Endothelial cell of umbilical vein (primary cell): ENCODE measurements around the gene MED28. TPM values are rescaled to one million over a fixed set of nuclear protein-coding genes. Genes with fewer than 3 reads are reported as not detected.

Experiments
- BruUV-seq: library from RNA; stranded (reverse); fragments of 400-500 nt; replicated peaks from 2 replicates; lab custom pipeline; 2021; lab: Mats Ljungman, UMichigan
- CTCF ChIA-PET: fragments of 300-600, 350-600 bp; sonication (Branson Sonifier 250); formaldehyde crosslinking; loops from one replicate; lab custom pipeline; 2021; ENCODE audit warnings: antibody characterized with exemption, inconsistent platforms; lab: Charles Lee
- POLR2A ChIA-PET: fragments of 300-600, 350-600 bp; sonication (Branson Sonifier 250); formaldehyde crosslinking; loops from one replicate; lab custom pipeline; 2021; ENCODE audit warnings: antibody characterized with exemption, inconsistent platforms; lab: Charles Lee
- DNase-seq: peaks from one replicate; pipeline ENCODE4 v3.0.0-alpha.2; 2011; ENCODE audit warnings: low read depth, low spot score
- FAIRE-seq: peaks from 2 replicates; lab custom pipeline; 2011; peaks lifted over from hg19 to GRCh38; lab: Jason Lieb, UNC
- H2AFZ ChIP-seq: 2 replicates; pipeline ENCODE4 v1.6.0; 2012; ENCODE audit warnings: low read depth, low read length, control low read depth, inconsistent platforms
- H3K27ac ChIP-seq: 2 replicates; pipeline ENCODE4 v1.5.1; 2011; ENCODE audit warnings: low read depth, mild to moderate bottlenecking, control low read depth, low read length, moderate library complexity; ENCODE audit not compliant: insufficient read depth
- H3K27me3 ChIP-seq, 2 experiments: 2 replicates each; pipeline versions ENCODE4 v1.6.0 to v1.6.1; 2011; ENCODE audit warnings: low read length in 2 of 2, mixed read lengths in 1 of 2; ENCODE audit not compliant: control insufficient read depth in 2 of 2, insufficient read depth in 2 of 2
- H3K36me3 ChIP-seq, 2 experiments: 2 replicates in 1 of 2; 3 replicates in 1 of 2; pipeline ENCODE4 v1.5.1; 2011; ENCODE audit warnings: low read length in 2 of 2, mild to moderate bottlenecking in 1 of 2, moderate library complexity in 1 of 2; ENCODE audit not compliant: control insufficient read depth in 2 of 2, insufficient read depth in 2 of 2; ENCODE audit errors: extremely low read depth in 1 of 2
- H3K4me1 ChIP-seq: 3 replicates; pipeline ENCODE4 v1.5.1; 2011; ENCODE audit warnings: mild to moderate bottlenecking, low read length; ENCODE audit not compliant: control insufficient read depth, insufficient read depth; ENCODE audit errors: extremely low read depth
- H3K4me2 ChIP-seq: 2 replicates; pipeline ENCODE4 v1.6.1; 2011; ENCODE audit warnings: low read length, control low read depth, mixed read lengths; ENCODE audit not compliant: insufficient read depth
- H3K4me3 ChIP-seq, 3 experiments: fragments of 200-600 bp in 1 of 3; sonication (generic), shearing (Covaris generic) in 1 of 3; replicated peaks in 1 of 3; 2 replicates each; pipeline ENCODE4 v1.5.1; 2011 to 2016; ENCODE audit warnings: control low read depth in 3 of 3, low read length in 3 of 3, mild to moderate bottlenecking in 2 of 3, inconsistent platforms in 1 of 3, low read depth in 1 of 3, moderate library complexity in 1 of 3; ENCODE audit not compliant: insufficient read depth in 1 of 3
- H3K79me2 ChIP-seq: 2 replicates; pipeline ENCODE4 v1.6.0; 2012; ENCODE audit warnings: low read length, inconsistent platforms; ENCODE audit not compliant: control insufficient read depth, insufficient read depth
- H3K9ac ChIP-seq: replicated peaks from 2 replicates; pipeline ENCODE3; 2011; ENCODE audit warnings: low read length, control low read depth; ENCODE audit not compliant: insufficient read depth; ENCODE audit errors: extremely low read depth
- H3K9me1 ChIP-seq: replicated peaks from 3 replicates; pipeline ENCODE4 v1.6.0; 2011; ENCODE audit warnings: mild to moderate bottlenecking, low read length; ENCODE audit not compliant: control insufficient read depth, insufficient read depth; ENCODE audit errors: extremely low read depth
- H3K9me3 ChIP-seq: replicated peaks from 2 replicates; pipeline ENCODE4 v1.5.1; 2012; ENCODE audit warnings: low read length, inconsistent platforms; ENCODE audit not compliant: control insufficient read depth, insufficient read depth
- H4K20me1 ChIP-seq: replicated peaks from 2 replicates; pipeline ENCODE3; 2011; ENCODE audit warnings: mild to moderate bottlenecking, low read length; ENCODE audit not compliant: control insufficient read depth, insufficient read depth; ENCODE audit errors: extremely low read depth
- CTCF ChIP-seq, 2 donors: IDR thresholded peaks; 1 replicate in 1 of 2; 2 replicates in 1 of 2; pipeline ENCODE4 v1.5.1; 2011; ENCODE audit warnings: low read length in 2 of 2, mild to moderate bottlenecking in 2 of 2, moderate library complexity in 2 of 2, control low read depth in 1 of 2, inconsistent platforms in 1 of 2, low read depth in 1 of 2; ENCODE audit not compliant: insufficient read depth in 1 of 2; ENCODE audit errors: extremely low read depth in 1 of 2
- EZH2 ChIP-seq: IDR thresholded peaks from 2 replicates; pipeline ENCODE4 v1.6.1; 2012; ENCODE audit warnings: borderline replicate concordance, low read depth, mild to moderate bottlenecking, moderate library complexity, low read length, inconsistent platforms; ENCODE audit not compliant: severe bottlenecking
- FOS ChIP-seq: IDR thresholded peaks from 2 replicates; pipeline ENCODE4 v1.6.1; 2011; ENCODE audit warnings: mild to moderate bottlenecking, low read length, moderate library complexity, borderline replicate concordance; ENCODE audit not compliant: insufficient read depth
- GATA2 ChIP-seq: IDR thresholded peaks from 2 replicates; pipeline ENCODE4 v1.7.0; 2011; ENCODE audit warnings: low read depth, mild to moderate bottlenecking, moderate library complexity, mixed read lengths, low read length; ENCODE audit not compliant: insufficient read length, insufficient read depth
- JUN ChIP-seq: IDR thresholded peaks from 2 replicates; pipeline ENCODE4 v1.6.1; 2011; ENCODE audit warnings: borderline replicate concordance, low read depth; ENCODE audit not compliant: insufficient read length, insufficient read depth
- MAX ChIP-seq: IDR thresholded peaks from 2 replicates; pipeline ENCODE4 v1.6.1; 2011; ENCODE audit not compliant: insufficient read depth, insufficient read length
- MYC ChIP-seq: IDR thresholded peaks from one replicate; pipeline ENCODE4 v1.6.1; 2011; ENCODE audit warnings: mild to moderate bottlenecking, low read depth, low read length
- POLR2A ChIP-seq: IDR thresholded peaks from 2 replicates; pipeline ENCODE4 v1.6.1; 2012; ENCODE audit warnings: low read depth, mild to moderate bottlenecking, control low read depth, low read length
- POLR2AphosphoS5 ChIP-seq: IDR thresholded peaks from 2 replicates; pipeline ENCODE4 v1.6.1; 2012; ENCODE audit warnings: low read depth, mild to moderate bottlenecking, control low read depth, low read length, moderate library complexity; ENCODE audit not compliant: insufficient read depth
- dilution Hi-C: fragments of 300-500 bp; cut with MboI; formaldehyde crosslinking; loops from one replicate; pipeline ENCODE4 v1.15.0; 2019; ENCODE audit warnings: low sequenced_read_pairs; ENCODE audit not compliant: extremely low pct_ligation_motif_present
- intact Hi-C: fragments of 100-400 bp; cut with micrococcal nuclease; formaldehyde crosslinking; loops from one replicate; pipeline ENCODE4 v1.10.0; 2022
- polyA plus RNA-seq, 4 experiments: library from polyadenylated mRNA; depleted of rRNA in 3 of 4; stranded (reverse) in 3 of 4; unstranded in 1 of 4; fragments of >200 nt; gene quantifications; 2 replicates each; pipeline versions ENCODE4 v1.2.1 to v1.2.3, GENCODE V29; 2011 to 2012; ENCODE audit warnings: missing spikeins in 1 of 4
- total RNA-seq: library from RNA; stranded (reverse); gene quantifications from 2 replicates; pipeline ENCODE4 v1.2.3, GENCODE V29; 2021

The MED28 gene
- total and polyA plus RNA-seq, 2 donors (not counting 3 experiments of a cell fraction or from before 2014, with no cell fraction given): 10.0 to 49.1 TPM

DNA sequence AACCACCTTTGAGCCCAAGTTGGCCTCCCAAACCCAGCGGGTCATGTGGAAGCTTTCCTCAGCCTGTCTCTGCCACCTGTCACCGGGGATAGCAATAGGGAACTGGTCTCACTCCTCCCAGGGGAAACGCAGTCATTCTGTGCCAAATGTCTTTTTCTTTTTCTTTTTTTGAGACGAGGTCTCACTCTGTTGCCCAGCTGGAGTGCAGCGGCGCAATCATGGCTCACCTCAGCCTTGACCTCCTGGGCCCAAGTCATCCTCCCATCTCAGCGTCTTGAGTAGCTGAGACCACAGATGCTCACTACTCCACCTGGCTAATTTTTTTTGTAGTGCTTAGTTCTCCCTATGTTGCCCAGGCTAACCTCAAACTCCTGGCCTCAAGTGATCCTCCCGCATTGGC lies 40.3 kb downstream of the MED28 start:
- H3K79me2 ChIP-seq: no peaks in the 10 kb centered on the region
- H3K9me3 ChIP-seq: no peaks in the 10 kb centered on the region
- H3K27me3 ChIP-seq: peaks cover 0 to 4% of the 10 kb centered on the region in 2 experiments
- H3K4me3 ChIP-seq: no peak overlapping the region
- ChIA-PET CTCF (no interaction called here), POLR2A (no interaction called here)
- FAIRE-seq (no peak), DNase-seq (no peak)
- no peaks in the 10 kb centered on the region for H3K9me1 ChIP-seq
- TF ChIP-seq GATA2: no peak
- no peak for TF ChIP-seq CTCF (IDR thresholded peaks at IDR 0.05; ENCODE audit: extremely low read depth in 1 of 2, insufficient read depth in 1 of 2, low read depth in 1 of 2, low read length in 2 of 2)
- no peak for TF ChIP-seq EZH2
- TF ChIP-seq POLR2A: no peak
- TF ChIP-seq POLR2AphosphoS5: no peak
- TF ChIP-seq MAX: no peak
- no peak for TF ChIP-seq FOS
- no peak for TF ChIP-seq MYC
- no peak for TF ChIP-seq JUN
- intact Hi-C loops: no loop called here
- no peak overlapping the region for H3K4me2 ChIP-seq
- no peak overlapping the region for H3K27ac ChIP-seq
- dilution Hi-C loops: no loop called here
- no peak overlapping the region for H2AFZ ChIP-seq
- H4K20me1 ChIP-seq: no peaks in the 10 kb centered on the region
- H3K9ac ChIP-seq: no peak overlapping the region
- BruUV-seq: no TSS peak
- no peaks in the 10 kb centered on the region for H3K36me3 ChIP-seq
- H3K4me1 ChIP-seq: no peaks in the 10 kb centered on the region
